ENCODE data around the gene NMB. TPM values are rescaled to one million over a fixed set of nuclear protein-coding genes. Genes with fewer than 3 reads are reported as not detected.

Gene NMB
- total and polyA plus RNA-seq, 2 of the 13 experiments (the other 11 are each of a cell fraction or from before 2014, with no cell fraction given): 10.4 to 25.4 TPM

- TF ChIP-seq SKI (IDR thresholded peaks at IDR 0.05; ENCODE audit: partially characterized antibody) (peak; percentile 5), ELF3 (CRISPR knock-in tag; IDR thresholded peaks at IDR 0.05) (no peak), AHDC1 (CRISPR knock-in tag; IDR thresholded peaks at IDR 0.05; ENCODE audit: borderline replicate concordance) (no peak), CENPBD1 (CRISPR knock-in tag; IDR thresholded peaks at IDR 0.05; ENCODE audit: borderline replicate concordance, low read depth) (no peak), RFXANK (CRISPR knock-in tag; IDR thresholded peaks at IDR 0.05) (no peak), ZNF713 (CRISPR knock-in tag; IDR thresholded peaks at IDR 0.05) (no peak), ZNF563 (CRISPR knock-in tag; IDR thresholded peaks at IDR 0.05) (peak; percentile 62; the same call in 1 of the 2 replicates), U2AF2 (IDR thresholded peaks at IDR 0.05; ENCODE audit: low read depth, low read length) (no peak), SP5 (CRISPR knock-in tag; IDR thresholded peaks at IDR 0.05; ENCODE audit: borderline replicate concordance, low read depth) (no peak), BCL3 (CRISPR knock-in tag; IDR thresholded peaks at IDR 0.05) (no peak; the same call in 1 of the 2 replicates), RFX5 (IDR thresholded peaks at IDR 0.05; ENCODE audit: low read depth, low read length) (no peak), KMT2A (CRISPR knock-in tag; IDR thresholded peaks at IDR 0.05) (peak; percentile 53), ZNF253 (CRISPR knock-in tag; IDR thresholded peaks at IDR 0.05; ENCODE audit: borderline replicate concordance) (no peak), RBFOX2 (IDR thresholded peaks at IDR 0.05; ENCODE audit: low read depth, low read length) (peak; percentile 77), RXRB (CRISPR knock-in tag; IDR thresholded peaks at IDR 0.05; ENCODE audit: borderline replicate concordance) (0 out of 2 replicates have a peak, but pooled peaks have one; percentile 26), ZNF460 (CRISPR knock-in tag; IDR thresholded peaks at IDR 0.05; ENCODE audit: borderline replicate concordance) (no peak), ATRX (CRISPR knock-in tag; IDR thresholded peaks at IDR 0.05; ENCODE audit: borderline replicate concordance) (no peak), SALL2 (CRISPR knock-in tag; IDR thresholded peaks at IDR 0.05) (peak; percentile 80; the same call in 1 of the 2 replicates), ZNF678 (CRISPR knock-in tag; IDR thresholded peaks at IDR 0.05) (0 out of 2 replicates have a peak, but pooled peaks have one; percentile 12), BCL6 (CRISPR knock-in tag; IDR thresholded peaks at IDR 0.05) (peak; percentile 98), RFXAP (CRISPR knock-in tag; IDR thresholded peaks at IDR 0.05; ENCODE audit: borderline replicate concordance) (peak; percentile 35; the same call in 1 of the 2 replicates), TEAD3 (CRISPR knock-in tag; optimal IDR thresholded peaks at IDR 0.05; ENCODE audit: borderline replicate concordance) (peak; percentile 10), RBM22 (optimal IDR thresholded peaks at IDR 0.05; ENCODE audit: low read length) (no peak)
Measured at GRCh38 chr15:84633311-84634227, 24.4 kb downstream of the NMB start (continued).
